ENCODE measurements around the gene CMTM3. TPM values are rescaled to one million over a fixed set of nuclear protein-coding genes. Genes with fewer than 3 reads are reported as not detected.
"Not testable (repeated sequence)": the region's sequence is repeated elsewhere in the genome, so short reads cannot be mapped to it uniquely, and the experiment has no call there.

Gene CMTM3
- total RNA-seq, 1 experiment from 2014 or later, result 53.9 TPM

DNA sequence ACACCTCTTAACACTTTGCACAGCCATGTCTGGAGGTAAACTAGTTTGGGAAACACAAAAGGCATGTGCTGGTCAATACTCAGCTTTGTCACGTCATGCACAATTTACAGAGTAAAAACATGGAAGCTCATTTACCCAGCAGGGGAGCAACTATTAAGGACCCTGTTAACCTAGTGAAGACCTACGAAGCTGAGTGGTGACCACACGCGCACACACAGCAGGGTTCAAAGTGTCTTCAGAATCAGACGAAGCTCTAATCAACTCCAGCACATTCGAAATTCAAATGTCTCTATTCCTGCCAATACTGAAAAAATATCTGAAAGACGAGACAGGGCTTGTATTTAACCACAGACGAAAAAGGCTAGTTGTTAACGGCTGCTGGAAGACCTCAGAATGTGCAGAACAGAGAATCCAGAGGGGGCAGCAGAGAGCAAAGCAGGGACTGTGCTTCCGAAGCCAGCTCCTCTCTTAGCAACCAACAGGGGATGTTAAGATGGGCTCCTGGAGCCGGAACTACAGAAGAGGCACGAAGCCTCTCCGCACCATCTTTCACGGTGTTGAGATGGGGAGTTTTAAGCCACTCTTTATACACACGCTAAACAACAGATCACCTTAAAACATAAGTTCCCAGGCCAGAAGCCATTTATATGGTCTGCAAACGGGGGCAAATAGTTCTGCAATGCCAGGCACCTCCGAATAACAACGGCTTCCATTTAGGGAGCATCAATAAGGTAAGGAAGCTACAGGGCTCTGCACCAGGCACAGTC lies 46.4 kb downstream of the CMTM3 start:
- peak overlapping the region; percentile 49 for H3K4me3 ChIP-seq
- peak; percentile 89 to 96 for DNase-seq
- no peak overlapping the region for H3K27ac ChIP-seq
- H3K27me3 ChIP-seq, result no peaks in the 10 kb centered on the region
- H3K9me3 ChIP-seq (replicated peaks), result no peaks in the 10 kb centered on the region
- no peaks in the 10 kb centered on the region for H3K36me3 ChIP-seq
- H3K4me1 ChIP-seq, result peaks cover 10% of the 10 kb centered on the region; the same call in 1 of the 2 replicates

DNA sequence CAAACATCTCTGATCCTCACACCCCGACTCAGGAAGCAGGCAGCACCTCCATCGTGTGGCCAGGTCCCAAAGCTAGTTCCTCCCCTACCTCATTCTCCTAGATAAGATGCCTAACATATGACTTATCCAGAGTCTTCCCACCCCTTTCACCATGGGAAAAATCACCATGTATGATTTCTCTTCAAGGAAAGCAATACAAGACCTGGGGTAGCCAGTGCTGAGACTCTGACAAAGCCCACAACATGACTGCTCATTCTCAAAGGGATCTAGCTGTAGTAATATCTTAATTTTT lies 46.9 kb downstream of the CMTM3 start:
- H3K9me3 ChIP-seq (replicated peaks), result no peaks in the 10 kb centered on the region

GRCh38 chr16:66651965-66652364 lies 47.5 kb downstream of the CMTM3 start:
- no peaks in the 10 kb centered on the region for H3K36me3 ChIP-seq
- no peak overlapping the region for H3K4me3 ChIP-seq
- H3K4me1 ChIP-seq, result peaks cover 10% of the 10 kb centered on the region; the same call in 1 of the 2 replicates
- no peaks in the 10 kb centered on the region for H3K9me3 ChIP-seq (replicated peaks)
- no peak overlapping the region for H3K27ac ChIP-seq
- no peaks in the 10 kb centered on the region for H3K27me3 ChIP-seq
- DNase-seq, result no peak

More for the DNA sequence above, 46.9 kb downstream of the CMTM3 start:
- DNase-seq, result no peak
- Histone ChIP-seq H3K36me3 (no peaks in the 10 kb centered on the region), H3K27me3 (no peaks in the 10 kb centered on the region), H3K27ac (no peak overlapping the region), H3K4me3 (peak overlapping the region; percentile 49), H3K4me1 (peaks cover 10% of the 10 kb centered on the region; the same call in 1 of the 2 replicates)

DNA sequence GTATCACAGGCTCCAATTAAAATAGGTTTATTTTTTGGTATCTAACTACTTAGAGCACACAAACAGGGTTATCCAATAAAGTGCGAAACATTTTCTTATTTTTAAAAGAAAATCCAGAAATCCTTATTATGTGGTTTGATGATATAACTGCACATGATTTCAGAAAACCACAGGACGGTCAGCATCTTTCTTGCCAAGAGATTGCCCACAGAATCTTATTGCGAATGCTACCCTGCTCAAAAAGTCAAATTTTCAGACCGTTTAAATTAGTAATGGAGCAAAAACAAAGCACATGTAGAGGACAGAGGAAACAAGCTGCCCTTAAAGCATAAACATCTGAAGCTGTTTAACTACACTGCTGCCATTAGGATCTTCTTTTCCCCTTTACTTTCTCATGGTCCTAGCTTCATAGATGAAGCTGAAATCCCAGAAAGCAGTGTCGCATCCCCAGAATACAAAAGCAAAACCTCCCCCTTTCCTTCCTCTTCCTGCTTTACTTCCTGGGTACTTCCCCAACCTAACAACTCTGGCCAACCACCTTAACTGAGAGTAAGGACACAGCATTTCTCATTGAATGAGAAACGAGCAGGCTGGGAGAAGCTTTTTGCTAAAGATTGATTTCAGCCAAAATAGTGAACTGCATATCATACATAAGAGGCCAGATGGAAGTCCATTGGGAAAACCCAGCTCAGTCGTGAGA lies 48.3 kb downstream of the CMTM3 start:
- Histone ChIP-seq H3K4me3 (no peak overlapping the region), H3K27ac (no peak overlapping the region), H3K27me3 (no peaks in the 10 kb centered on the region), H3K36me3 (no peaks in the 10 kb centered on the region), H3K9me3 (replicated peaks) (no peaks in the 10 kb centered on the region), H3K4me1 (peaks cover 10% of the 10 kb centered on the region; the same call in 1 of the 2 replicates)
- no peak for DNase-seq

DNA sequence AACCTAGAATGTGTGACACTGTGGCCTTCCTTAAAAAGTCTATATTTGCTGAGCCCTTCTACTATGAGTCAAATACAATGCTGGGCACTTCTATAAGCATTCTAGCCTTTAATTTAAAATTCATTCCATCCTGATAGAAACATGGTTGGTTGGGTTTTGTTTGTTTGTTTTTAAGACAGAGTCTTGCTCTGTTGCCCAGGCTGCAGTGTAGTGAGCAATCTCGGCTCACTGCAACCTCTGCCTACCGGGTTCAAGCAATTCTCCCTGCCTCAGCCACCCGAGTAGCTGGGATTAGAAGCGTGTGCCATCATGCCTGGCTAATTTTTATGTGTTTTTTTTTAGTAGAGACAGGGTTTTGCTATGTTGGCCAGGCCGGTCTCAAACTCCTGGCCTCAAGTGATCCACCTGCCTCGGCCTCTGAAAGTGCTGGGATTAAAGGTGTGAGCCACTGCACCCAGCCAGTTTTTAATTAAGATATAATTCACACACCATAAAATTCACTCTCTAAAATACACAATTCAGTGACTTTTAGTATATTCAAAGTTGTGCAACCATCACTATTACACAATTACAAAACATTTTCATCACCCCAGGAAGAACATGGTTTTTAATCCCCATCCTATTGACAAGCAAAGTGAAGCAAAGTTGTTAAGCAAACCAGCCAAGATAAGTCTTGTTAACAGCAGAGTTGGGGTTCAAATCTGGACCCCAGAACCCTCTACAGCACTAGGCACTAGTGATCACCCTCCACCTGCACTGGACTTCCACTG lies 49.3 kb downstream of the CMTM3 start:
- Histone ChIP-seq H3K27me3 (no peaks in the 10 kb centered on the region), H3K36me3 (no peaks in the 10 kb centered on the region), H3K4me3 (no peak overlapping the region), H3K9me3 (replicated peaks) (no peaks in the 10 kb centered on the region), H3K27ac (no peak overlapping the region), H3K4me1 (peaks cover 10% of the 10 kb centered on the region; the same call in 1 of the 2 replicates)
- no peak for DNase-seq

- H3K9me3 ChIP-seq (replicated peaks), result no peaks in the 10 kb centered on the region
- no peak overlapping the region for H3K27ac ChIP-seq
- H3K4me3 ChIP-seq, result no peak overlapping the region
- DNase-seq, result no peak
- no peaks in the 10 kb centered on the region for H3K27me3 ChIP-seq
- no peaks in the 10 kb centered on the region for H3K36me3 ChIP-seq
- H3K4me1 ChIP-seq, result no peaks in the 10 kb centered on the region
Measured at GRCh38 chr16:66656547-66656946, 52.0 kb downstream of the CMTM3 start.

DNA sequence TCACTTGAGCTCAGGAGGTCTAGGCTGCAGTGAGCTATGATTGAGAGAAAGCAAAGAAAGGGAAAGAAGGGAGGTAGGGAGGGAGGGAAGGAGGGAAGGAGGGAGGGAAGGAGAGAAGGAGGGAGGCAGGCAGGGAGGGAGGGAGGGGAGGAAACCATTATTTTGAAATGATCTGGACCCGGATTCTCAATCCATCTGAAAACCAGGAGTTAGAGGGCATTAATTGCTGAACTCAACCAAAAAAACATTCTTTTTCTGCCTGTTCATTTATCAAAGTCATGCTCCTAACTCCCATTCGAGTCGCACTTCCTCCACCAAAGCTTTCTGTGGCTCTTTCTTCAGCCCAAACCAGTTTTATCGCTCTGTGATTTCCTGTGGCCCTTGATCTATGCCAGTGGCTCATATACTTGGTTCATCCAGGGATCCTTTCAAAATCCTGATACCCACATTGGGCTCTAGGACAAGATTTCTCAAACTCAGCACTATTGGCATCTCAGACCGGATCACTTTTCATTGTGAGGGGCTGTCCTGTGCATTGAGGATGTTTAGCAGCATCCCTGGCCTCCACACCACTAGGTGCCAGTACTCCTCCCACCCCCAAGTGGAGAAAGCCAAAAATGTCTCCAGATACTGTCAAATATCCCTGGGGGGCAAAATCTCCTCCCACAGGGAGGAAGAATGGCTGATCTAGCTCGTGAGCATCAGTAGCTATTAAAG lies 53.8 kb downstream of the CMTM3 start:
- Histone ChIP-seq H3K27me3 (no peaks in the 10 kb centered on the region), H3K9me3 (replicated peaks) (no peaks in the 10 kb centered on the region), H3K4me1 (no peaks in the 10 kb centered on the region), H3K4me3 (no peak overlapping the region), H3K27ac (no peak overlapping the region), H3K36me3 (no peaks in the 10 kb centered on the region)
- DNase-seq, result no peak

- Histone ChIP-seq H3K27me3 (no peaks in the 10 kb centered on the region), H3K4me1 (no peaks in the 10 kb centered on the region), H3K27ac (no peak overlapping the region), H3K36me3 (no peaks in the 10 kb centered on the region), H3K9me3 (replicated peaks) (no peaks in the 10 kb centered on the region), H3K4me3 (no peak overlapping the region)
- no peak for DNase-seq
Measured at GRCh38 chr16:66658860-66659190, 54.3 kb downstream of the CMTM3 start.

DNA sequence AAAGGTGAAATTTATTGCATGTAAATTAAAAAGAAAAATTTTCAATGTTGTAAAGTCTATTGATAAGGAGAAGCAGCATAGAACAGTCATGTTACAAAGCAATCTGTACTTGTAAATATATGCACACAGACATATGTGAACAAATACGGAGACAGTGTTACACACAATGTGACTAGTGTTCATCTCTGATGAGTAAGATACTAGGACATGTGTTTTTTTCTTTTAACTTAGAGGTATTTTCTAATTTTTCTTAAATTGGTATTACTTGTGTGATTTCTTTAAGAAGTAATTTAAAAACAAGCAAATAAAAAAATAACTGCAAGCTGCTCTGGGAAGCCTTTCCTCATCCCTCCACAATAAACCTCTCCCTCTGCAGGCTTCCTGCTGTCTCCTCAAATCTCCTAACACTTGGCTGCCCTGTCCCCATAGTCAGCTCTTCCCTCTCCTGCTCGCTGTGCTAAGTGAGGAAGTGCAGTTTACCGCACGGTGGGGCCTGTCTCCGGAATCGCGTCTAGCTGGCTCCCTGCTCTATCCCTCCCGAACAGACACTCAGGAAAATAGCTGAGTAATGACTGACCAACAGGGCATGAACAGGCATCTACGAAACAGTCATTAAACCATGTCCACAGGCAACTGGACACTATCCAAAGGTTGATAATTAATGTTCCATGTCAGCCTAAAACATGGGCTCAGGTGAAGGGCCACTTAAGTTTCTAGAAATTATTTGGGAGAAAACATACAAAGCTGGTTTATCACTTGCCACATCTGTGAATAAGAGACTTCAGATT lies 56.1 kb downstream of the CMTM3 start:
- Histone ChIP-seq H3K36me3 (no peaks in the 10 kb centered on the region), H3K4me1 (no peaks in the 10 kb centered on the region), H3K27me3 (no peaks in the 10 kb centered on the region), H3K27ac (no peak overlapping the region), H3K9me3 (replicated peaks) (no peaks in the 10 kb centered on the region), H3K4me3 (no peak overlapping the region)
- DNase-seq, result peak; percentile 74 to 79

- Histone ChIP-seq H3K36me3 (no peaks in the 10 kb centered on the region), H3K9me3 (replicated peaks) (no peaks in the 10 kb centered on the region), H3K27me3 (no peaks in the 10 kb centered on the region), H3K4me1 (no peaks in the 10 kb centered on the region), H3K27ac (no peak overlapping the region), H3K4me3 (no peak overlapping the region)
- DNase-seq, result no peak
Measured at GRCh38 chr16:66661210-66661560, 56.7 kb downstream of the CMTM3 start.

- H3K27me3 ChIP-seq; H3K9me3 ChIP-seq (replicated peaks); H3K27ac ChIP-seq; H3K36me3 ChIP-seq; H3K4me1 ChIP-seq; DNase-seq; H3K4me3 ChIP-seq: not testable (repeated sequence)
Measured at GRCh38 chr16:66661671-66662346, 57.3 kb downstream of the CMTM3 start.

DNA sequence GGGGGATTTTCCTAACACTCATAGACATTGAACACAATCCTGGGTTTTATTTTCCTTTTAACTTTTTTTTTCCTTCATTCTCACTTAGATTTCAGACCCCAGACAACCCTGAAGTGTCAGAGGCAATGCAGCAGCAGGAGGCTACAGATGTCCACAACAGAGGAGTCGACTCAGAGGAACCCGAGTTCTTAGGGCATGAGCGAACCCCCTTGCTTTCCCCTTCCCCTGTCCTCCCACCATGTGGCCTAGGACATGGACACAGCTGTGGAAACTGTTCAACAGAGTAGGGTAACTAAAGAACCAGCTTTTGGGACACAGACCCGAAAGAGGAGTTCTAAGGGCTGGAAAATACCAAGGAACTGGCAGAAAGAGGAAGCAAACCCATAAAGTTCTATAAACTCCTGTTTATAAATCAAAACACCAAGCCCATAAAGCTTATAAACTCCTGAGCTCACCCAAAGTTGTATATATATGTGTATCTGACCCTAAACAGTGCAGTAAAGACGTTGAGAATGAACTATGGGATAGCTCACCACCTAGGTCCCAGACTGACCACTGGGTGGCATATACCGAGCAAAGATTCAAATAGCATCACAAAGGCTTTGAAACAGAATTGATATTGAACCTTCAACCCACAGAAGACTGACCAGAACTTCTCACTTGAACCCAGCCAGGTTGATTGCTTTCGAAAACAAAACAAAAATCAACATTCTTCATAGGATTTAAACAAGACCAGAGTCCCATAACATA lies 58.1 kb downstream of the CMTM3 start:
- no peaks in the 10 kb centered on the region for H3K4me1 ChIP-seq
- no peaks in the 10 kb centered on the region for H3K27me3 ChIP-seq
- no peaks in the 10 kb centered on the region for H3K9me3 ChIP-seq (replicated peaks)
- H3K36me3 ChIP-seq, result no peaks in the 10 kb centered on the region
- peak in 1 of 2 experiments; percentile 57 for DNase-seq
- no peak overlapping the region for H3K27ac ChIP-seq
- H3K4me3 ChIP-seq, result no peak overlapping the region
